A673 (cell line): ENCODE results near the gene MPHOSPH9. TPM values are rescaled to one million over a fixed set of nuclear protein-coding genes. Genes with fewer than 3 reads are reported as not detected.

Experiments used
- BruUV-seq: library from RNA; stranded (reverse); fragments of 400-500 nt; replicated peaks from 2 replicates; lab custom pipeline; 2021; lab: Mats Ljungman, UMichigan
- CTCF ChIA-PET: fragments of 300-600 bp; sonication (Branson Sonifier 250); formaldehyde crosslinking; loops from one replicate; lab custom pipeline; 2022; ENCODE audit warnings: antibody characterized with exemption; lab: Charles Lee
- POLR2A ChIA-PET: fragments of 300-600 bp; sonication (Branson Sonifier 250); formaldehyde crosslinking; loops from one replicate; lab custom pipeline; 2022; ENCODE audit warnings: antibody characterized with exemption; ENCODE audit not compliant: low non-redundant PET; lab: Charles Lee
- DNase-seq: peaks from one replicate; pipeline ENCODE4 v3.0.0-alpha.2; 2015; ENCODE audit warnings: low spot score
- H3K27ac ChIP-seq: fragments of 200-600 bp; sonication (generic); 2 replicates; pipeline ENCODE4 v1.5.1; 2016; ENCODE audit warnings: mixed run types, low read depth, mild to moderate bottlenecking, mixed read lengths, antibody characterized with exemption, low read length; ENCODE audit not compliant: poor library complexity, severe bottlenecking
- H3K27me3 ChIP-seq: fragments of 200-600 bp; sonication (generic); replicated peaks from 2 replicates; pipeline ENCODE4 v1.6.1; 2017; ENCODE audit warnings: mixed run types, low read depth, mild to moderate bottlenecking, mixed read lengths, antibody characterized with exemption, low read length; ENCODE audit not compliant: insufficient read depth, poor library complexity
- H3K36me3 ChIP-seq: fragments of 200-600 bp; sonication (generic); 2 replicates; pipeline ENCODE4 v1.6.1; 2016; ENCODE audit warnings: mixed run types, mild to moderate bottlenecking, mixed read lengths, antibody characterized with exemption, low read length; ENCODE audit not compliant: insufficient read depth, poor library complexity, severe bottlenecking
- H3K4me1 ChIP-seq: fragments of 200-600 bp; sonication (generic); 2 replicates; pipeline ENCODE4 v1.6.1; 2017; ENCODE audit warnings: mixed run types, mild to moderate bottlenecking, mixed read lengths, antibody characterized with exemption, low read length; ENCODE audit not compliant: insufficient read depth, poor library complexity, severe bottlenecking
- H3K4me3 ChIP-seq: fragments of 200-600 bp; sonication (generic); 2 replicates; pipeline ENCODE4 v1.5.1; 2016; ENCODE audit warnings: low read depth, mixed run types, mild to moderate bottlenecking, mixed read lengths, low read length; ENCODE audit not compliant: poor library complexity, severe bottlenecking
- H3K9me3 ChIP-seq: fragments of 200-600 bp; sonication (generic); 2 replicates; pipeline ENCODE4 v1.6.1; 2016; ENCODE audit warnings: mixed run types, low read depth, mild to moderate bottlenecking, mixed read lengths, antibody characterized with exemption, low read length; ENCODE audit not compliant: poor library complexity, severe bottlenecking
- EZH2 ChIP-seq: fragments of 200-600 bp; sonication (generic); IDR thresholded peaks from 2 replicates; pipeline ENCODE4 v1.6.1; 2017; ENCODE audit warnings: borderline replicate concordance, low read depth, mild to moderate bottlenecking, mixed read lengths, antibody characterized with exemption, low read length; ENCODE audit not compliant: poor library complexity, severe bottlenecking
- intact Hi-C: fragments of 100-400 bp; cut with micrococcal nuclease; formaldehyde crosslinking; loops from one replicate; pipeline ENCODE4 v1.10.0; 2022; ENCODE audit not compliant: unreplicated experiment
- total RNA-seq: library from RNA; stranded (reverse); gene quantifications from 2 replicates; pipeline ENCODE4 v1.2.3, GENCODE V29; 2021
- TF ChIP-seq, protein P1 (sequence below): fragments of 300-800, 200-600 bp; sonication (generic); conservative IDR thresholded peaks from 2 replicates; pipeline ENCODE4 v1.5.1; 2017; ENCODE audit warnings: low read depth, mild to moderate bottlenecking, antibody characterized with exemption, low read length, moderate library complexity, mixed read lengths

Gene MPHOSPH9
- total RNA-seq, 1 experiment from 2014 or later = 80.8 TPM

- POLR2A ChIA-PET = no interaction called here
- H3K4me1 ChIP-seq = no peaks in the 10 kb centered on the region
- no peak overlapping the region for H3K27ac ChIP-seq
- no peaks in the 10 kb centered on the region for H3K9me3 ChIP-seq
- CTCF ChIA-PET = no interaction called here
- no peaks in the 10 kb centered on the region for H3K27me3 ChIP-seq
- no peak for TF ChIP-seq EZH2
- TF ChIP-seq, protein P1, sequence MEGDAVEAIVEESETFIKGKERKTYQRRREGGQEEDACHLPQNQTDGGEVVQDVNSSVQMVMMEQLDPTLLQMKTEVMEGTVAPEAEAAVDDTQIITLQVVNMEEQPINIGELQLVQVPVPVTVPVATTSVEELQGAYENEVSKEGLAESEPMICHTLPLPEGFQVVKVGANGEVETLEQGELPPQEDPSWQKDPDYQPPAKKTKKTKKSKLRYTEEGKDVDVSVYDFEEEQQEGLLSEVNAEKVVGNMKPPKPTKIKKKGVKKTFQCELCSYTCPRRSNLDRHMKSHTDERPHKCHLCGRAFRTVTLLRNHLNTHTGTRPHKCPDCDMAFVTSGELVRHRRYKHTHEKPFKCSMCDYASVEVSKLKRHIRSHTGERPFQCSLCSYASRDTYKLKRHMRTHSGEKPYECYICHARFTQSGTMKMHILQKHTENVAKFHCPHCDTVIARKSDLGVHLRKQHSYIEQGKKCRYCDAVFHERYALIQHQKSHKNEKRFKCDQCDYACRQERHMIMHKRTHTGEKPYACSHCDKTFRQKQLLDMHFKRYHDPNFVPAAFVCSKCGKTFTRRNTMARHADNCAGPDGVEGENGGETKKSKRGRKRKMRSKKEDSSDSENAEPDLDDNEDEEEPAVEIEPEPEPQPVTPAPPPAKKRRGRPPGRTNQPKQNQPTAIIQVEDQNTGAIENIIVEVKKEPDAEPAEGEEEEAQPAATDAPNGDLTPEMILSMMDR = no peak
- no TSS peak for BruUV-seq
- no peak for DNase-seq
- intact Hi-C loops = no loop called here
- H3K4me3 ChIP-seq = no peak overlapping the region
- H3K36me3 ChIP-seq = peaks cover 47% of the 10 kb centered on the region
Measured at GRCh38 chr12:123180171-123180570, 52.8 kb downstream of the MPHOSPH9 start.

- no TSS peak for BruUV-seq
- Histone ChIP-seq H3K4me1 (no peaks in the 10 kb centered on the region), H3K27me3 (no peaks in the 10 kb centered on the region), H3K9me3 (no peaks in the 10 kb centered on the region), H3K27ac (no peak overlapping the region), H3K36me3 (peaks cover 23% of the 10 kb centered on the region), H3K4me3 (no peak overlapping the region)
- DNase-seq = no peak
- CTCF ChIA-PET = no interaction called here
- intact Hi-C loops = no loop called here
- TF ChIP-seq EZH2 = no peak
- TF ChIP-seq, protein P1 = no peak
- POLR2A ChIA-PET = no interaction called here
Measured at GRCh38 chr12:123171967-123172366, 61.0 kb downstream of the MPHOSPH9 start.

DNA sequence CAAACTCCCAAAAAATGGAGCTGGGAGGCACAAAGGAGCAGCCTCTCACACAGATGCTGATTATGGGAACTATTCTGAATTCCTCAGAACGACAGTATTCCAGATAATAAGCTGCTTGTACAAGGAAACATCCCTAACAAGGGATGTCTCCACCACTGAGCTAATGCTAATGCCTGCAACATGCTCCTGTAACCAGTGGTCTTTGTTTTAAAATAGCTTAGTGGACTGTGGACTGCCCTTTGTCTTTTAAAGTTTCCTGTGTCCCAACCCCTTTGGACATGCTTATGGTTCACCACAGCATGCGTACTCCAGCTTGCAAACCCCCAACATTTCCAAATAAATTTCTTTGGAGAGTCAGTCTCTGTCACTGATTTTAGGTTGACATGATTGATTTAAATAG is 65.6 kb downstream of the MPHOSPH9 start:
- Histone ChIP-seq H3K4me3 (no peak overlapping the region), H3K36me3 (peaks cover 50% of the 10 kb centered on the region), H3K27ac (no peak overlapping the region), H3K27me3 (no peaks in the 10 kb centered on the region), H3K9me3 (no peaks in the 10 kb centered on the region), H3K4me1 (no peaks in the 10 kb centered on the region)
- DNase-seq = no peak
- ChIA-PET CTCF (no interaction called here), POLR2A (interaction anchor here (0.7 kb wide), 1 partner anchor 156 kb away, joined by 4 read pairs; no protein-coding TSS in a partner anchor)
- intact Hi-C loops = no loop called here
- TF ChIP-seq, protein P1 = no peak
- TF ChIP-seq EZH2 = no peak
- no TSS peak for BruUV-seq
